ENCODE measurements around the gene TEN1.

The TEN1 gene

GRCh38 chr17:76022973-76023899, 44.2 kb downstream of the TEN1 start:
- Histone ChIP-seq H3K4me1 (ENCODE audit: control insufficient read depth, insufficient read depth, low read length) (no peaks in the 10 kb centered on the region), H3K4me3 (ENCODE audit: low read depth, low read length) (no peak overlapping the region), H3K36me3 (ENCODE audit: control insufficient read depth, insufficient read depth, low read length) (no peaks in the 10 kb centered on the region), H3K27me3 (ENCODE audit: control insufficient read depth, insufficient read depth, low read length) (no peaks in the 10 kb centered on the region), H3K9me3 (ENCODE audit: control insufficient read depth, insufficient read depth, low read length) (no peaks in the 10 kb centered on the region), H3K9ac (ENCODE audit: low read depth, low read length) (no peak overlapping the region)

GRCh38 chr17:76023900-76024237, 44.8 kb downstream of the TEN1 start:
- Histone ChIP-seq H3K9me3 (ENCODE audit: control insufficient read depth, insufficient read depth, low read length) (no peaks in the 10 kb centered on the region), H3K4me1 (ENCODE audit: control insufficient read depth, insufficient read depth, low read length) (no peaks in the 10 kb centered on the region), H3K27me3 (ENCODE audit: control insufficient read depth, insufficient read depth, low read length) (no peaks in the 10 kb centered on the region), H3K36me3 (ENCODE audit: control insufficient read depth, insufficient read depth, low read length) (no peaks in the 10 kb centered on the region), H3K4me3 (ENCODE audit: low read depth, low read length) (no peak overlapping the region), H3K9ac (ENCODE audit: low read depth, low read length) (no peak overlapping the region)

- H3K9me3 ChIP-seq (ENCODE audit: control insufficient read depth, insufficient read depth, low read length), result no peaks in the 10 kb centered on the region
- H3K9ac ChIP-seq (ENCODE audit: low read depth, low read length), result no peak overlapping the region
- no peaks in the 10 kb centered on the region for H3K4me1 ChIP-seq (ENCODE audit: control insufficient read depth, insufficient read depth, low read length)
- H3K36me3 ChIP-seq (ENCODE audit: control insufficient read depth, insufficient read depth, low read length), result no peaks in the 10 kb centered on the region
- H3K4me3 ChIP-seq (ENCODE audit: low read depth, low read length), result no peak overlapping the region
- no peaks in the 10 kb centered on the region for H3K27me3 ChIP-seq (ENCODE audit: control insufficient read depth, insufficient read depth, low read length)
Observed at GRCh38 chr17:76024353-76024752, 45.3 kb downstream of the TEN1 start.

- no peak overlapping the region for H3K4me3 ChIP-seq (ENCODE audit: low read depth, low read length)
- H3K27me3 ChIP-seq (ENCODE audit: control insufficient read depth, insufficient read depth, low read length), result no peaks in the 10 kb centered on the region
- H3K4me1 ChIP-seq (ENCODE audit: control insufficient read depth, insufficient read depth, low read length), result peaks cover 4% of the 10 kb centered on the region
- H3K36me3 ChIP-seq (ENCODE audit: control insufficient read depth, insufficient read depth, low read length), result no peaks in the 10 kb centered on the region
- H3K9me3 ChIP-seq (ENCODE audit: control insufficient read depth, insufficient read depth, low read length), result no peaks in the 10 kb centered on the region
- H3K9ac ChIP-seq (ENCODE audit: low read depth, low read length), result no peak overlapping the region
Observed at GRCh38 chr17:76025294-76025693, 46.3 kb downstream of the TEN1 start.

GRCh38 chr17:76026714-76027158, 47.7 kb downstream of the TEN1 start:
- Histone ChIP-seq H3K9me3 (ENCODE audit: control insufficient read depth, insufficient read depth, low read length) (no peaks in the 10 kb centered on the region), H3K4me1 (ENCODE audit: control insufficient read depth, insufficient read depth, low read length) (peaks cover 4% of the 10 kb centered on the region), H3K4me3 (ENCODE audit: low read depth, low read length) (no peak overlapping the region), H3K27me3 (ENCODE audit: control insufficient read depth, insufficient read depth, low read length) (no peaks in the 10 kb centered on the region), H3K36me3 (ENCODE audit: control insufficient read depth, insufficient read depth, low read length) (no peaks in the 10 kb centered on the region), H3K9ac (ENCODE audit: low read depth, low read length) (no peak overlapping the region)

- no peak within 1 kb of the TSS for H3K9ac ChIP-seq (ENCODE audit: low read depth, low read length)
Observed at GRCh38 chr17:76027159-76027839, 48.3 kb downstream of the TEN1 start, which contains the start of gene EVPL. Gene EVPL (minus strand): TSS chr17:76027306. CDS start chr17:76027198, 108 bp downstream.

GRCh38 chr17:76032073-76032779, 53.2 kb downstream of the TEN1 start:
- H3K36me3 ChIP-seq (ENCODE audit: control insufficient read depth, insufficient read depth, low read length), result no peaks in the 10 kb centered on the region
- H3K4me3 ChIP-seq (ENCODE audit: low read depth, low read length), result no peak overlapping the region
- no peaks in the 10 kb centered on the region for H3K9me3 ChIP-seq (ENCODE audit: control insufficient read depth, insufficient read depth, low read length)
- H3K4me1 ChIP-seq (ENCODE audit: control insufficient read depth, insufficient read depth, low read length), result peaks cover 4% of the 10 kb centered on the region
- H3K9ac ChIP-seq (ENCODE audit: low read depth, low read length), result no peak overlapping the region
- H3K27me3 ChIP-seq (ENCODE audit: control insufficient read depth, insufficient read depth, low read length), result no peaks in the 10 kb centered on the region

More at GRCh38 chr17:76027159-76027839, 48.3 kb downstream of the TEN1 start, which contains the start of gene EVPL:
- no peaks in the 10 kb centered on the region for H3K27me3 ChIP-seq (ENCODE audit: control insufficient read depth, insufficient read depth, low read length)
- H3K4me3 ChIP-seq (ENCODE audit: low read depth, low read length), result no peak within 1 kb of the TSS
- H3K9me3 ChIP-seq (ENCODE audit: control insufficient read depth, insufficient read depth, low read length), result no peaks in the 10 kb centered on the region
- peaks cover 4% of the 10 kb centered on the region for H3K4me1 ChIP-seq (ENCODE audit: control insufficient read depth, insufficient read depth, low read length)
- H3K36me3 ChIP-seq (ENCODE audit: control insufficient read depth, insufficient read depth, low read length), result no peaks in the 10 kb centered on the region

- H3K9me3 ChIP-seq (ENCODE audit: control insufficient read depth, insufficient read depth, low read length), result no peaks in the 10 kb centered on the region
- H3K27me3 ChIP-seq (ENCODE audit: control insufficient read depth, insufficient read depth, low read length), result no peaks in the 10 kb centered on the region
- H3K36me3 ChIP-seq (ENCODE audit: control insufficient read depth, insufficient read depth, low read length), result no peaks in the 10 kb centered on the region
- peaks cover 4% of the 10 kb centered on the region for H3K4me1 ChIP-seq (ENCODE audit: control insufficient read depth, insufficient read depth, low read length)
- H3K9ac ChIP-seq (ENCODE audit: low read depth, low read length), result no peak overlapping the region
- H3K4me3 ChIP-seq (ENCODE audit: low read depth, low read length), result no peak overlapping the region
Observed at GRCh38 chr17:76032780-76033108, 53.7 kb downstream of the TEN1 start.

- H3K4me1 ChIP-seq (ENCODE audit: control insufficient read depth, insufficient read depth, low read length), result peaks cover 4% of the 10 kb centered on the region
- H3K4me3 ChIP-seq (ENCODE audit: low read depth, low read length), result no peak overlapping the region
- no peaks in the 10 kb centered on the region for H3K27me3 ChIP-seq (ENCODE audit: control insufficient read depth, insufficient read depth, low read length)
- H3K36me3 ChIP-seq (ENCODE audit: control insufficient read depth, insufficient read depth, low read length), result no peaks in the 10 kb centered on the region
- no peaks in the 10 kb centered on the region for H3K9me3 ChIP-seq (ENCODE audit: control insufficient read depth, insufficient read depth, low read length)
- H3K9ac ChIP-seq (ENCODE audit: low read depth, low read length), result no peak overlapping the region
Observed at GRCh38 chr17:76033139-76033538, 54.1 kb downstream of the TEN1 start.

GRCh38 chr17:76034428-76035350, 55.6 kb downstream of the TEN1 start:
- Histone ChIP-seq H3K36me3 (ENCODE audit: control insufficient read depth, insufficient read depth, low read length) (peaks cover 3% of the 10 kb centered on the region), H3K4me1 (ENCODE audit: control insufficient read depth, insufficient read depth, low read length) (peaks cover 2% of the 10 kb centered on the region), H3K4me3 (ENCODE audit: low read depth, low read length) (no peak overlapping the region), H3K9me3 (ENCODE audit: control insufficient read depth, insufficient read depth, low read length) (no peaks in the 10 kb centered on the region), H3K9ac (ENCODE audit: low read depth, low read length) (no peak overlapping the region), H3K27me3 (ENCODE audit: control insufficient read depth, insufficient read depth, low read length) (no peaks in the 10 kb centered on the region)

Measured in iPS-15b (cell line).